ENCODE results near the gene GPHN.

The GPHN gene

GRCh38 chr14:66508846-66509621 lies 1.1 kb downstream of the GPHN start:
- H3K27ac ChIP-seq, result peak overlapping the region in 10 of 11 experiments; percentile 67 to 79 (median 76); a peak in 21 of 22 replicates
- peak overlapping the region; percentile 48 to 88 (median 82) for H3K4me2 ChIP-seq
- H3K9me3 ChIP-seq (replicated peaks in 1 of 11), result peaks cover 18 to 23% (median 21%) of the 10 kb centered on the region in 11 experiments; a peak in 21 of 22 replicates
- TF ChIP-seq Cebpa-rat (IDR thresholded peaks at IDR 0.05), result no peak
- peaks cover 0 to 16% (median 12%) of the 10 kb centered on the region in 10 experiments; a peak in 8 of 20 replicates for H3K4me1 ChIP-seq
- H4K20me1 ChIP-seq, result peaks cover 0 to 41% (median 24%) of the 10 kb centered on the region in 11 experiments; a peak in 14 of 22 replicates
- peak overlapping the region; percentile 73 to 85 (median 79) for H3K9ac ChIP-seq
- peaks cover 0 to 16% (median 4%) of the 10 kb centered on the region in 11 experiments; a peak in 4 of 22 replicates for H3K27me3 ChIP-seq
- no peaks in the 10 kb centered on the region for H3K36me3 ChIP-seq
- H3K4me3 ChIP-seq, result peak overlapping the region; percentile 73 to 84 (median 80)

- Histone ChIP-seq H3K9me3 (replicated peaks in 1 of 11) (peaks cover 18 to 23% (median 21%) of the 10 kb centered on the region in 11 experiments; a peak in 21 of 22 replicates), H3K4me2 (peak overlapping the region; percentile 48 to 88 (median 82)), H3K36me3 (no peaks in the 10 kb centered on the region), H3K4me3 (peak overlapping the region; percentile 73 to 84 (median 80)), H3K9ac (peak overlapping the region in 4 of 11 experiments; percentile 73 to 85 (median 78); a peak in 3 of 22 replicates), H3K27ac (no peak overlapping the region), H3K4me1 (peaks cover 0 to 20% (median 12%) of the 10 kb centered on the region in 10 experiments; a peak in 9 of 20 replicates), H3K27me3 (peaks cover 0 to 16% (median 4%) of the 10 kb centered on the region in 11 experiments; a peak in 4 of 22 replicates), H4K20me1 (peaks cover 0 to 41% (median 24%) of the 10 kb centered on the region in 11 experiments; a peak in 14 of 22 replicates)
- no peak for TF ChIP-seq Cebpa-rat (IDR thresholded peaks at IDR 0.05)
Observed at GRCh38 chr14:66509874-66510273, 1.9 kb downstream of the GPHN start.

GRCh38 chr14:66511849-66512248 lies 3.9 kb downstream of the GPHN start:
- H3K4me2 ChIP-seq, result no peak overlapping the region

GRCh38 chr14:66514213-66514612 lies 6.3 kb downstream of the GPHN start:
- H3K4me1 ChIP-seq, result peaks cover 0 to 16% (median 6%) of the 10 kb centered on the region in 10 experiments; a peak in 7 of 20 replicates

More at GRCh38 chr14:66511849-66512248, 3.9 kb downstream of the GPHN start:
- Histone ChIP-seq H3K27ac (no peak overlapping the region), H3K9me3 (replicated peaks in 1 of 11) (peaks cover 18 to 25% (median 22%) of the 10 kb centered on the region in 11 experiments; a peak in 21 of 22 replicates), H3K36me3 (no peaks in the 10 kb centered on the region), H3K4me3 (no peak overlapping the region), H4K20me1 (peaks cover 0 to 41% (median 24%) of the 10 kb centered on the region in 11 experiments; a peak in 14 of 22 replicates), H3K9ac (no peak overlapping the region), H3K27me3 (peaks cover 0 to 16% (median 4%) of the 10 kb centered on the region in 11 experiments; a peak in 4 of 22 replicates), H3K4me1 (peaks cover 0 to 20% (median 9%) of the 10 kb centered on the region in 10 experiments; a peak in 9 of 20 replicates)
- TF ChIP-seq Cebpa-rat (IDR thresholded peaks at IDR 0.05), result no peak

GRCh38 chr14:66530526-66530925 lies 22.6 kb downstream of the GPHN start:
- Histone ChIP-seq H3K27ac (no peak overlapping the region), H3K9me3 (replicated peaks in 1 of 11) (peaks cover 0 to 29% (median 17%) of the 10 kb centered on the region in 11 experiments; a peak in 17 of 22 replicates), H3K27me3 (no peaks in the 10 kb centered on the region), H3K9ac (no peak overlapping the region), H3K36me3 (no peaks in the 10 kb centered on the region), H3K4me3 (no peak overlapping the region), H4K20me1 (peaks cover 0 to 15% (median 0%) of the 10 kb centered on the region in 11 experiments; a peak in 4 of 22 replicates), H3K4me1 (peaks cover 0 to 16% (median 0%) of the 10 kb centered on the region in 10 experiments; a peak in 4 of 20 replicates), H3K4me2 (no peak overlapping the region)
- TF ChIP-seq Cebpa-rat (IDR thresholded peaks at IDR 0.05), result no peak

More at GRCh38 chr14:66514213-66514612, 6.3 kb downstream of the GPHN start:
- H3K4me3 ChIP-seq, result no peak overlapping the region
- no peak for TF ChIP-seq Cebpa-rat (IDR thresholded peaks at IDR 0.05)
- H3K27me3 ChIP-seq, result peaks cover 0 to 13% (median 4%) of the 10 kb centered on the region in 11 experiments; a peak in 4 of 22 replicates
- no peak overlapping the region for H3K9ac ChIP-seq
- no peaks in the 10 kb centered on the region for H3K36me3 ChIP-seq
- no peak overlapping the region for H3K4me2 ChIP-seq
- H4K20me1 ChIP-seq, result peaks cover 0 to 33% (median 18%) of the 10 kb centered on the region in 11 experiments; a peak in 13 of 22 replicates
- H3K9me3 ChIP-seq (replicated peaks in 1 of 11), result peaks cover 7 to 15% (median 12%) of the 10 kb centered on the region in 11 experiments
- H3K27ac ChIP-seq, result no peak overlapping the region

GRCh38 chr14:66539034-66539433 lies 31.1 kb downstream of the GPHN start:
- Histone ChIP-seq H3K4me1 (no peaks in the 10 kb centered on the region), H4K20me1 (peaks cover 0 to 3% (median 0%) of the 10 kb centered on the region in 11 experiments; a peak in 2 of 22 replicates), H3K9me3 (replicated peaks in 1 of 11) (peaks cover 0 to 18% (median 5%) of the 10 kb centered on the region in 11 experiments; a peak in 7 of 22 replicates), H3K9ac (no peak overlapping the region), H3K27ac (no peak overlapping the region), H3K4me3 (no peak overlapping the region), H3K36me3 (0 out of 22 replicates have a peak, but pooled peaks cover 0 to 4% (median 0%) of the 10 kb centered on the region in 11 experiments), H3K4me2 (no peak overlapping the region), H3K27me3 (no peaks in the 10 kb centered on the region)
- no peak for TF ChIP-seq Cebpa-rat (IDR thresholded peaks at IDR 0.05)

- TF ChIP-seq Cebpa-rat (IDR thresholded peaks at IDR 0.05), result no peak
- no peaks in the 10 kb centered on the region for H3K27me3 ChIP-seq
- no peak overlapping the region for H3K27ac ChIP-seq
- no peak overlapping the region for H3K9ac ChIP-seq
- no peaks in the 10 kb centered on the region for H3K4me1 ChIP-seq
- peaks cover 0 to 3% (median 0%) of the 10 kb centered on the region in 11 experiments; a peak in 2 of 22 replicates for H4K20me1 ChIP-seq
- 0 out of 22 replicates have a peak, but pooled peaks cover 0 to 5% (median 0%) of the 10 kb centered on the region in 11 experiments for H3K36me3 ChIP-seq
- H3K4me2 ChIP-seq, result no peak overlapping the region
- H3K4me3 ChIP-seq, result no peak overlapping the region
- H3K9me3 ChIP-seq (replicated peaks in 1 of 11), result peaks cover 0 to 24% (median 9%) of the 10 kb centered on the region in 11 experiments; a peak in 9 of 22 replicates
Observed at GRCh38 chr14:66540038-66540437, 32.1 kb downstream of the GPHN start.

GRCh38 chr14:66541627-66542026 lies 33.7 kb downstream of the GPHN start:
- no peaks in the 10 kb centered on the region for H3K27me3 ChIP-seq
- no peak overlapping the region for H3K27ac ChIP-seq
- H3K9ac ChIP-seq, result no peak overlapping the region
- no peaks in the 10 kb centered on the region for H3K4me1 ChIP-seq
- no peak overlapping the region for H3K4me2 ChIP-seq
- H3K4me3 ChIP-seq, result no peak overlapping the region
- peaks cover 0 to 3% (median 0%) of the 10 kb centered on the region in 11 experiments; a peak in 2 of 22 replicates for H4K20me1 ChIP-seq
- H3K36me3 ChIP-seq, result 0 out of 22 replicates have a peak, but pooled peaks cover 0 to 5% (median 0%) of the 10 kb centered on the region in 11 experiments
- no peak for TF ChIP-seq Cebpa-rat (IDR thresholded peaks at IDR 0.05)
- peaks cover 4 to 37% (median 19%) of the 10 kb centered on the region in 11 experiments; a peak in 15 of 22 replicates for H3K9me3 ChIP-seq (replicated peaks in 1 of 11)
